NCI-H146 (cell line): ENCODE data around the gene MAK.
"Not testable (repeated sequence)": the region's sequence is repeated elsewhere in the genome, so short reads cannot be mapped to it uniquely, and the experiment has no call there.

Source experiments
- DNase-seq: peaks from one replicate; lab custom pipeline; 2025; lab: John Stamatoyannopoulos, UW

MAK gene

GRCh38 chr6:10791673-10792072, 46.7 kb downstream of the MAK start:
- no peak for DNase-seq

GRCh38 chr6:10779076-10779475, 59.3 kb downstream of the MAK start:
- DNase-seq: no peak

- DNase-seq: no peak
These were observed 60.1 kb downstream of the MAK start for GRCh38 chr6:10778230-10778629.

- no peak for DNase-seq
These were observed 66.9 kb downstream of the MAK start for GRCh38 chr6:10771371-10771894.

- DNase-seq: no peak
These were observed 68.9 kb downstream of the MAK start for GRCh38 chr6:10769419-10769818.

- DNase-seq: no peak
These were observed 75.3 kb downstream of the MAK start for GRCh38 chr6:10763006-10763405.

- DNase-seq: no peak
These were observed 78.4 kb downstream of the MAK start for GRCh38 chr6:10759884-10760329.

GRCh38 chr6:10759312-10759839, 79.0 kb downstream of the MAK start:
- no peak for DNase-seq

GRCh38 chr6:10756085-10756484, 82.3 kb downstream of the MAK start:
- no peak for DNase-seq

GRCh38 chr6:10751757-10752156, 86.6 kb downstream of the MAK start:
- not testable (repeated sequence) for DNase-seq

GRCh38 chr6:10750568-10750967, 87.8 kb downstream of the MAK start:
- not testable (repeated sequence) for DNase-seq

- DNase-seq: no peak
These were observed 88.6 kb downstream of the MAK start for GRCh38 chr6:10749734-10750133.

- peak; percentile 99 for DNase-seq
These were observed 90.9 kb downstream of the MAK start, which contains the start of gene TMEM14B for GRCh38 chr6:10747251-10747972. Gene TMEM14B (plus strand): TSS chr6:10747805. CDS start chr6:10749246, 1,441 bp downstream.

- DNase-seq: no peak
These were observed 91.5 kb downstream of the MAK start for GRCh38 chr6:10746915-10747250.

GRCh38 chr6:10745116-10745515, 93.2 kb downstream of the MAK start:
- no peak for DNase-seq

- no peak for DNase-seq
These were observed 94.8 kb downstream of the MAK start for GRCh38 chr6:10743515-10743914.

GRCh38 chr6:10742251-10742650, 96.1 kb downstream of the MAK start:
- DNase-seq: no peak

- not testable (repeated sequence) for DNase-seq
These were observed 96.7 kb downstream of the MAK start for GRCh38 chr6:10741643-10742042.

- no peak for DNase-seq
These were observed 98.3 kb downstream of the MAK start for GRCh38 chr6:10740061-10740460.

GRCh38 chr6:10736731-10737130, 101.6 kb downstream of the MAK start:
- DNase-seq: no peak

GRCh38 chr6:10733863-10734262, 104.5 kb downstream of the MAK start:
- DNase-seq: no peak

GRCh38 chr6:10733151-10733715, 105.1 kb downstream of the MAK start:
- DNase-seq: no peak

- DNase-seq: no peak
These were observed 108.1 kb downstream of the MAK start for GRCh38 chr6:10730254-10730653.
